ENCODE data around the gene HSPA2. TPM values are rescaled to one million over a fixed set of nuclear protein-coding genes. Genes with fewer than 3 reads are reported as not detected.

HSPA2 gene
- total and polyA plus RNA-seq, 9 donors: 5.1 to 49.7 (median 8.9) TPM

DNA sequence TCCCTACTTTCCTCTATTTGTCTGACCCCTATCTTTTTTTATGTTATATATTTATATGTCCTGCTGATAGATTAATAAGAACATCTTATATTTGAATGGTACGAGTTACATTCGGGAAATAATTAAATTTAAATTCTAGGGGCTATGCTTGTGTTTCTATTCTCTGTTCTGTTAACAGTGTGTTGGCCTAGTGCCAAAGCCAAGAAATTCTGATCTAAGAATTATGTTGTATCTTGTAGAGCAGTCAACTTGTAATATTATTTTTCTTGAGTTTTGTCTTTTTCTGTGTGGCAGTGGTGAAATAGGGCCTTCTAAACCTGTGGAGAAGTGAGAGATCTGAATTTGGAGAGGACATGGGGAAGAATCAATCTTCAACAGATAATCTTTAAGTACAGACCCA is 9.0 kb upstream of the HSPA2 start:
- DNase-seq: no peak
- TF ChIP-seq EP300 (IDR thresholded peaks at IDR 0.05) (no peak), POLR2A (IDR thresholded peaks at IDR 0.05) (no peak)
- TF ChIP-seq, protein P1, sequence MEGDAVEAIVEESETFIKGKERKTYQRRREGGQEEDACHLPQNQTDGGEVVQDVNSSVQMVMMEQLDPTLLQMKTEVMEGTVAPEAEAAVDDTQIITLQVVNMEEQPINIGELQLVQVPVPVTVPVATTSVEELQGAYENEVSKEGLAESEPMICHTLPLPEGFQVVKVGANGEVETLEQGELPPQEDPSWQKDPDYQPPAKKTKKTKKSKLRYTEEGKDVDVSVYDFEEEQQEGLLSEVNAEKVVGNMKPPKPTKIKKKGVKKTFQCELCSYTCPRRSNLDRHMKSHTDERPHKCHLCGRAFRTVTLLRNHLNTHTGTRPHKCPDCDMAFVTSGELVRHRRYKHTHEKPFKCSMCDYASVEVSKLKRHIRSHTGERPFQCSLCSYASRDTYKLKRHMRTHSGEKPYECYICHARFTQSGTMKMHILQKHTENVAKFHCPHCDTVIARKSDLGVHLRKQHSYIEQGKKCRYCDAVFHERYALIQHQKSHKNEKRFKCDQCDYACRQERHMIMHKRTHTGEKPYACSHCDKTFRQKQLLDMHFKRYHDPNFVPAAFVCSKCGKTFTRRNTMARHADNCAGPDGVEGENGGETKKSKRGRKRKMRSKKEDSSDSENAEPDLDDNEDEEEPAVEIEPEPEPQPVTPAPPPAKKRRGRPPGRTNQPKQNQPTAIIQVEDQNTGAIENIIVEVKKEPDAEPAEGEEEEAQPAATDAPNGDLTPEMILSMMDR (IDR thresholded peaks at IDR 0.05): no peak
- no peaks in the 10 kb centered on the region for H3K36me3 ChIP-seq
- H3K27ac ChIP-seq: no peak overlapping the region
- intact Hi-C loops (cut with DNase I): no loop called here
- no peaks in the 10 kb centered on the region for H3K27me3 ChIP-seq
- WGBS, 3 donors: 58 to 90% (median 89%) methylated on average over 2 of the region's 2 CpGs
- H3K4me3 ChIP-seq: no peak overlapping the region
- H3K9me3 ChIP-seq: no peaks in the 10 kb centered on the region
- no peaks in the 10 kb centered on the region for H3K4me1 ChIP-seq (ENCODE audit: insufficient read depth)

DNA sequence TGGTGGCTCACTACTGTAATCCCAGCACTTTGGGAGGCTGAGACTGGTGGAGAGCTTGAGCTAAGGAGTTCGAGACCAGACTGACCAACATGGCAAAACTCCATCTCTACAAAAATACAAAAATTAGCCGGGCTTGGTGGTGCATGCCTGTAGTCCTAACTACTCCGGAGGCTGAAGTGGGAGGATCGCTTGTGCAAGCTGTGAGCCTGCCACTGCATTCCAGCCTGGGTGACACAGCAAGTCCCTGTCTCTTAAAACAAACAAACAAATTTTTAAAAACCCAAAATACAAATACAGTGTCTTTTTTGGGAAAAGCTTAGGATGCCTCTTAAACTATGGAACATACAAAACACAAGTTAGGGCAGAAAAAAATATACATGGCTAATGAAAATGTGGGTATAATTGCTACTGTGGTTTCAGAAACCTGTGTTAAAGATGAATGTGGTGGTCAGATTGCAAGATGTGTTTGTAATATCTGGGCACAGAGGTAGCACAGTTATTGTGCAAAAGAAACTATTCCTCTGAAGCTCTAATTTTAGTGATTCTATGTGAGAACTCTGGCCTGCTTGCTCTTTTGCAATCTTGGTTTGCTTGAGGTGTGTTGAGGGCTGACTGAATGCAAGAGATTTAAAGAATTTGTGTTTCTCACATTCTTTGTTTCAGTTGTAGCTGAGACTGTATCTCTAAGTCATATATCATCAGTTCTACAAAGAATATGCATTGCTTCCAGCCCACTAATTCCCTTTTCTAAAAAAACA is 3.9 kb upstream of the HSPA2 start:
- no peak overlapping the region for H3K27ac ChIP-seq
- H3K4me1 ChIP-seq (ENCODE audit: insufficient read depth): peaks cover 5% of the 10 kb centered on the region
- H3K36me3 ChIP-seq: no peaks in the 10 kb centered on the region
- H3K9me3 ChIP-seq: no peaks in the 10 kb centered on the region
- TF ChIP-seq, protein P1 (IDR thresholded peaks at IDR 0.05): no peak
- no peak for TF ChIP-seq EP300 (IDR thresholded peaks at IDR 0.05)
- TF ChIP-seq POLR2A (IDR thresholded peaks at IDR 0.05): no peak
- intact Hi-C loops (cut with DNase I): no loop called here
- no peak for DNase-seq
- 66 to 71% (median 68%) methylated on average over 4 of the region's 4 CpGs for WGBS, 3 donors
- no peak overlapping the region for H3K4me3 ChIP-seq
- no peaks in the 10 kb centered on the region for H3K27me3 ChIP-seq

DNA sequence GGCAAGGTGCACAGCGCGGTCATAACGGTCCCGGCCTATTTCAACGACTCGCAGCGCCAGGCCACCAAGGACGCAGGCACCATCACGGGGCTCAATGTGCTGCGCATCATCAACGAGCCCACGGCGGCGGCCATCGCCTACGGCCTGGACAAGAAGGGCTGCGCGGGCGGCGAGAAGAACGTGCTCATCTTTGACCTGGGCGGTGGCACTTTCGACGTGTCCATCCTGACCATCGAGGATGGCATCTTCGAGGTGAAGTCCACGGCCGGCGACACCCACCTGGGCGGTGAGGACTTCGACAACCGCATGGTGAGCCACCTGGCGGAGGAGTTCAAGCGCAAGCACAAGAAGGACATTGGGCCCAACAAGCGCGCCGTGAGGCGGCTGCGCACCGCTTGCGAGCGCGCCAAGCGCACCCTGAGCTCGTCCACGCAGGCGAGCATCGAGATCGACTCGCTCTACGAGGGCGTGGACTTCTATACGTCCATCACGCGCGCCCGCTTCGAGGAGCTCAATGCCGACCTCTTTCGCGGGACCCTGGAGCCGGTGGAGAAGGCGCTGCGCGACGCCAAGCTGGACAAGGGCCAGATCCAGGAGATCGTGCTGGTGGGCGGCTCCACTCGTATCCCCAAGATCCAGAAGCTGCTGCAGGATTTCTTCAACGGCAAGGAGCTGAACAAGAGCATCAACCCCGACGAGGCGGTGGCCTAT is 875 bp downstream of the HSPA2 start:
- no peaks in the 10 kb centered on the region for H3K36me3 ChIP-seq
- DNase-seq: peak; percentile 21 to 60 (median 48)
- H3K27ac ChIP-seq: no peak overlapping the region
- intact Hi-C loops (cut with DNase I): loop anchor here in 3 of 4 donors (2.0 to 10.0 kb wide), 3 partner anchors 93 to 97 kb away; no protein-coding TSS in a partner anchor
- H3K27me3 ChIP-seq: no peaks in the 10 kb centered on the region
- H3K9me3 ChIP-seq: no peaks in the 10 kb centered on the region
- WGBS, 3 donors: 11 to 19% (median 17%) methylated on average over 54 to 73 of the region's 73 CpGs
- peak overlapping the region; percentile 65 for H3K4me3 ChIP-seq
- TF ChIP-seq POLR2A (IDR thresholded peaks at IDR 0.05): no peak
- peaks cover 8% of the 10 kb centered on the region for H3K4me1 ChIP-seq (ENCODE audit: insufficient read depth)

DNA sequence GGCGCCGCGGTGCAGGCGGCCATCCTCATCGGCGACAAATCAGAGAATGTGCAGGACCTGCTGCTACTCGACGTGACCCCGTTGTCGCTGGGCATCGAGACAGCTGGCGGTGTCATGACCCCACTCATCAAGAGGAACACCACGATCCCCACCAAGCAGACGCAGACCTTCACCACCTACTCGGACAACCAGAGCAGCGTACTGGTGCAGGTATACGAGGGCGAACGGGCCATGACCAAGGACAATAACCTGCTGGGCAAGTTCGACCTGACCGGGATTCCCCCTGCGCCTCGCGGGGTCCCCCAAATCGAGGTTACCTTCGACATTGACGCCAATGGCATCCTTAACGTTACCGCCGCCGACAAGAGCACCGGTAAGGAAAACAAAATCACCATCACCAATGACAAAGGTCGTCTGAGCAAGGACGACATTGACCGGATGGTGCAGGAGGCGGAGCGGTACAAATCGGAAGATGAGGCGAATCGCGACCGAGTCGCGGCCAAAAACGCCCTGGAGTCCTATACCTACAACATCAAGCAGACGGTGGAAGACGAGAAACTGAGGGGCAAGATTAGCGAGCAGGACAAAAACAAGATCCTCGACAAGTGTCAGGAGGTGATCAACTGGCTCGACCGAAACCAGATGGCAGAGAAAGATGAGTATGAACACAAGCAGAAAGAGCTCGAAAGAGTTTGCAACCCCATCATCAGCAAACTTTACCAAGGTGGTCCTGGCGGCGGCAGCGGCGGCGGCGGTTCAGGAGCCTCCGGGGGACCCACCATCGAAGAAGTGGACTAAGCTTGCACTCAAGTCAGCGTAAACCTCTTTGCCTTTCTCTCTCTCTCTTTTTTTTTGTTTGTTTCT is 1.7 kb downstream of the HSPA2 start:
- H3K4me1 ChIP-seq (ENCODE audit: insufficient read depth): peaks cover 8% of the 10 kb centered on the region
- TF ChIP-seq, protein P1 (IDR thresholded peaks at IDR 0.05): no peak
- TF ChIP-seq POLR2A (IDR thresholded peaks at IDR 0.05) (no peak), EP300 (IDR thresholded peaks at IDR 0.05) (no peak)
- H3K27me3 ChIP-seq: no peaks in the 10 kb centered on the region
- DNase-seq: peak in 2 of 5 donors; percentile 13 to 27
- no peaks in the 10 kb centered on the region for H3K9me3 ChIP-seq
- peak overlapping the region; percentile 65 for H3K4me3 ChIP-seq
- H3K36me3 ChIP-seq: no peaks in the 10 kb centered on the region
- WGBS, 3 donors: 12 to 14% (median 12%) methylated on average over 56 to 61 of the region's 61 CpGs
- no peak overlapping the region for H3K27ac ChIP-seq
- intact Hi-C loops (cut with DNase I): loop anchor here in 3 of 4 donors (2.0 to 10.0 kb wide), 3 partner anchors 93 to 97 kb away; no protein-coding TSS in a partner anchor
